NCI-H510A treated with DMSO at 0.1 percent for 48 hours (cell line): ENCODE results near the gene PRR7.

ENCODE experiments used
- DNase-seq: peaks from one replicate; lab custom pipeline; 2025; lab: John Stamatoyannopoulos, UW

The PRR7 gene

DNA sequence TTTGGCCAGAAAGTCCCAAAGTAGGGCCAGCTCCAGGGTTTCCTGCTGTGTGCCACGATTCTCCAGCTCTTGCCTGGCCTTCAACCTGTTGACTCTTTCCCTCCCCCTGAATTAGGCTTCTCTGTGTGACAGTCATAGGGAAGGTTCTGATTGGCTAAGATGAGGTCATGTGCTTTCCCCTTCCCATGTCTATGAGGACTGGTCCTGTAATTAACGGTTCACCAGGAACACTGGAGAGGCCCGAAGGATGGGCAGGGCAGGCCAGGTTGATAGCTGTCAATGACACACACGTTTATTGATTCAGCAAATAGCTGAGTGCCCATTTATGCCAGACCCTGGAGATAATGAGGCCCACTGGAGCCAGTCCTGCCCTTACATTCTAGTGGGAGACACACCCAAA lies 9.0 kb upstream of the PRR7 start:
- DNase-seq: no peak

DNA sequence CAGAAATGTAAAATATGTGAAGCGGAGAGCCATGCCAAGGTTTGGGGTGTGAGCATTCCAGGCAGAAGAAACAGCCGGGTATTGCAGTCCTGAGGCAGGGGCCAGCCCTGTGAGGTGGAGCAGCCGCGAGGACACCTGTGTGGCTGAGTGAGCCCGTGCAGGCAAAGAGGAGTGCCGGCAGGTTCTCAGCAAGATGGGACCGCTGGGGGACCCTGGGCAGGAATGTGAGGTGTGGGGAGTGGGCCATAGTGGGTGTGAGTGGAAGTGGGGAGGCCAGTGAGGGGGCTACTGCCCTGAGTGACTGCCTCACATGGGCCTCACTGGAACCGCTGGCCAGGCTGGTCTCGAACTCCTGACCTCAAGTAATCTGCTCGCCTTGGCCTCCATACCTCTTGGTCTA lies 8.1 kb upstream of the PRR7 start:
- no peak for DNase-seq

DNA sequence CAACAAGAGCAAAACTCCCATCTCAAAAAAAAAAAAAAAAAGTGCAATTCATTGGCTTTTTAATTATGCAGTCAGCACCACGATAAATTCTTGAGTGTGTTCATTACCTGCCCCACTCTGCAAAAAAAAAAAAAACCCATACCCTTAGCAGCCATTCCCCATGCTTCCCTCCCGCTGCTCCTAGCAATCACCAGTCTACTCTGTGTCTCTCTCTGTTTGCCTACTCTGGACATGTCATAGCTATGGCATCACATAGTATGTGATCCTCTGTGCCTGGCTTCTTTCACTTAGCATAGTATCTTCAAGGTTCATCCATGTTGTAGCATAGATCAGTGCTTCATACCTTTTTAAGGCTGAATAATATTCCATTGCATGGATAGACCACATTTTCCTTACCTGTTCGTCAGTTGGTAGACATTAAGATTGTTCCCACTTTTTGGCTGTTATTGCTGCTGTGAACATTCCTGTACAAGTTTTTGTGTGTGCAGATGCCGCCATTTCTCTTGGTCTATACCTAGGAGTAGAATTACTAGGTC lies 7.0 kb upstream of the PRR7 start:
- no peak for DNase-seq

DNA sequence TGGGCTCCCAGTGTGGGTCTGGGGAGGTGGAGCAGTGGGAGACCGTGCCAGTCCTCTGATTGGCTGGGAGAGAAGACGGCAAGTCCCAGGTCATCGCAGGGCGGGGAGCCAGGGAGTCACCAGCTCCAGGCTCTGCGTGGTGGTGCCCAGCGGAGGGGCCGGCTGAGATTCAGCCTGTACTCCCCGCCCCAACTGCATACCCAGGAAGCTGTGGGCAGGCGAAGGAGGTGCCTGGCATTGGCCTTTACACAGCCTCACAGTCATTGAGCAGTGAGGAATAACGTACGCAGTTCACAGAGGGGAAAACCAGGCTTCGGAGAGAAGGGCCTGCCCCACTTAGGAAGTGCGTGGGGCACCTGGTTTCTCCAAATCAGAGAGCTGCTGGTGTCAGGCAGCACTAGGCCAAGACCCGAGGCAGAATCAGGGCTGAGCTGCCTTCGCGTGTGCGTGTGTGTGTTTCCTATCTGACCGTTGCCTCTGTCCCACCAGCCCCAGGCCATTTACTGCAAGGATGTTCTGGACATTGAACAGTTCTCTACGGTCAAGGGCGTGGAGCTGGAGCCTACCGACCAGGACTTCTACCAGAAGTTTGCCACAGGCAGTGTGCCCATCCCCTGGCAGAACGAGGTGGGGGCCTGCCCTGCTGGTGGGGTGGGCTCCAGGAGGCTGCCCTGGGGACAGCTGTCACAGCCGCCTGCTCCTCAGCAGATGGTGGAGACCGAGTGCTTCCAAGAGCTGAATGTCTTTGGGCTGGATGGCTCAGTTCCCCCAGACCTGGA lies 6.2 kb upstream of the PRR7 start:
- no peak for DNase-seq

DNA sequence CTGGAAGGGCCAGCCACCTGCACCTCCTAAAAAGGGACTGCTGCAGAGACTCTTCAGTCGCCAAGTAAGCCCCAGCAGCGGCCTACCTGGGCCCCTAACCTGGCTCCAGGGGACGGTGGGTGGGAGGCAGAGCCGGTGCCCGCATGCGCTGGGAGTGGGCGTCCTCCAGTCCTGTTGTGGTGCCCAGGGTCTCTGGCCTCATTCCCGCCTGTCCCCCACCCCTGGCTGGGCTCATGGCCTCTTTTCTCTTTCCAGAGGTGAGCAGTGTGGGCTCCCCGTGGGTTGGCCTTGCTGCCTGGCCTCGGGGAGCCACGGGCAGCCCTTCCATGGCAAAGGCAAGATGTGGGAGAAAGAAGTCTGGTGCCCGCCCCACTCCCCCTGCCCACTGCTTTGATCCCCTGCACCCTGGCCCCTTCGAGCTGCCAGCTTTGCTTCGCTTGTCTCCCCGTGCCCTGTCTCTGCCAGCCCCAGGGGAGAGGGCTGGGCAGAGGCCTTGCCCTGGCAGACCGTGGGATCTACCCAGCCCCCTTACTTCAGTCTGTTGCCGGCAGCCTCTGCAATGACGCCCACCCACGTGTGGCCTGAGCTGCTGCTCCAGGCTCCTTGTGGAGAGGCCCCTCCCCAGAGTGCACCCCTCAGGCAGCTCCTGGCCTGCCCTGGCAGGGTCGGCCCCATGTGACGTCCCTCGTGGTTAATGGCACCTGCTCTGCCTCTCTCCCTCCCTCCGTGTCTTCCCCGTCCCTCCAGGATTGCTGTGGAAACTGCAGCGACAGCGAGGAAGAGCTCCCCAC lies 5.4 kb upstream of the PRR7 start:
- DNase-seq: no peak

DNA sequence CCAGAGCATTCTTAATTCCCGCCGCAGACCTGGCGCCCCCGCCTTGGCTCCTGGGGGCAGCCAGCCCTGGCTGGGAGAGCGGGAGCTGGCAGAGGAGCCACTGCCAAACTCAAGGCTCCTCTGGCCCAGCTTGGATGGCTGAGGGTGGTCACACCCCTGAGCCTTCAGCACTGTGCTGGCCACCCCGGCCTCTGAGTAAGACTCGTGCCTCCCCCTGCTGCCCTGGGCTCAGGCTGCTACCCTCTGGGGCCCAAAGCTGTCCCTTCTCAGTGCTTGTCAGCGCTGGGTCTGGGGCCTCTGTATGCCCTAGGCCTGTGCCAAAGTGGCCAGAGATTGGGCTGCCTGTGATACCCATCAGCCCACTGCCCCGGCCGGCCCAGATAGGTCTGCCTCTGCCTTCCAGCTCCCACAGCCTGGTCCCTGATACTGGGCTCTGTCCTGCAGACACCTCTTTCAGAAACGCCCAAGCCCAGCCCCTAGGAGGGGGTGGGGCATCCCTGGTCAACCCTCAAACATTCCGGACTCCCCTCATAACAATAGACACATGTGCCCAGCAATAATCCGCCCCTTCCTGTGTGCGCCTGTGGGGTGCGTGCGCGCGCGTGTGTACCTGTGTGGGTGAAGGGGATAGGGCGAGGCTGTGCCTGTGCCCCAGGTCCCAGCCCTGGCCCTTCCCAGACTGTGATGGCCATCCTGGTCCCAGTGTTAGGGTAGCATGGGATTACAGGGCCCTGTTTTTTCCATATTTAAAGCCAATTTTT lies 4.4 kb upstream of the PRR7 start:
- no peak for DNase-seq

DNA sequence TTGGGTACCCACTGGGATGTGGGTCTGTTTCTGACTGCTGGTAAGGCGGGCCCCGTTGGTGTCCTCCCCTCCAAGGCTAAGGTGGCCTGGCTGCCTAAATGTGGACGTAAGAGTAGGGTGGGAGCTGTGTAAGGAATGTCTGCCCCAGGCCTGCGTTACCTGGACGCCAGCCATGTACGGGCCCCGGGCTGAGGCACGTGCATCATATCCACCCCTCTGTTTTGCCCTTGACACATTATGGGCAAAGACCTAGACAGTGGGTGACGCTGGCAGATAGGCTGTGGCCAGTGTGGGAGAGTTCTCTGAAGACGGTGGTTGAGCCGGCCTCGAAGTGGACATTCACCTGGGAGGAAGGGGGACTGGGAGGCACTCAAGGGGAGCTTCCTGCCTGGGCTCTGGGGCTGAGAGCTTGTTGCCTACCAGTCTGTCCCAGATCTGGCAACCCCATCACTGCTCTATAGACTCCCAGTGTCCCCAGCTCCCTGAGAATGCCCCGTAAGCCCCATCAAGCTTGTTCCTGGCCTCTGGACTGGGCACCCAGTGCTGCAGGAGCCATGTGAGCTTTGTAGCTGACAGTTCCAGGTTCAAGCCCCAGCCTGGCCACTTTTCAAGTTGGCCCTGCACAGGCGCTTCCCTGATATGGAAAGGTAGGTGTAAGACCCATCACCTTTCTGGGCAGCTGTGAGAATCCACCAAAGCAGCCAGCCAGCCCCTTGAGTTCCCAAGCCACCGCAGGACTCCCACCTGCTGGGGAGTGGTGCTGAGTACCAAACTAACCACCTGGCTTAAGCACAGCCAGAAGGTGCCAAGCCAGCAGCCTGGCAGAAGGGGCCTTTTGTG lies 3.2 kb upstream of the PRR7 start:
- DNase-seq: no peak

DNA sequence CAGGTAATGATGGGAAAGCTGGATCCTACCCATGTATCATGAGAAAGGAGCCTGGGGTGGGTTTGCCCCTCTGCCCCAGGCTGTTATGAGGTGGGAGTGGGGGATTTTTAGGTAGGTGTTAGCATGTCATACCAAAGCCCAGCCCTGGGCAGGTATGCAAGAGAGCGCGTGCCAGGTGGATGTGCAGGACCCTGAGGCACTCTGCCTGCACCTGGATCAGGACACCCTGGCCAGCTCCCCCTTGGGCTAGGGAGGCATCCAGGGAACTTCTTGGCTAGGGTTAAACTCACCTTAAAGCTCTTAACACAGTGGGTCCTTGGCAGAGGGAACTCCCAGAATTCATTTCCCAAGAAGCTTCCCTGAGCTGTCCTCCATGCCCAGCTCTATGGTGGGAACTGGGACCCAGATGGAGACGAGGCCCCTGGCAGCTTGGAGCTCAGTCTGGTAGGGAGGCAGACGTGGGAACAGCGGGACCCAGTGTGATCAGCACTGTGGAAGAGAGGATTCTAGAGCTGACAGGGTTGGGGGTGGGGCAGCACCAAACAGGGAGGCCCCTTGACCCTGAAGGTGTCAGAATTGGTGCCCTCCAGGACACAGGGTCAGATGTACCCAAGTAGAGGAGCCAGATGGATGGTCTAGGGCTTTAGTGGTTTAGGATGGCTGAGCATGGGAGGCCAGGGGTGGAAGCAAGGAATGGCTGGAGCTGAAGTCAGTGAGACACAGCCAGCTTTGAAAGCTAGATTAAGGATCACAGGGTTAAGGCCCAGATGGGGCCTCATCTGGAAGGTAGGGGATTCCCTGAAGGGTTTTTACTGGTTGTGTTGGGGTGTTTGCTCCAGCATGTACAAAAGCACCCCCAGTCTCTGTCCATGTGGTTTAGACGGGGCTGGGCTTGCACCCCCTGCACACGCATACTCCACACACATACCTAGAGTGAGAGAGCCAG lies 2.2 kb upstream of the PRR7 start:
- DNase-seq: no peak

DNA sequence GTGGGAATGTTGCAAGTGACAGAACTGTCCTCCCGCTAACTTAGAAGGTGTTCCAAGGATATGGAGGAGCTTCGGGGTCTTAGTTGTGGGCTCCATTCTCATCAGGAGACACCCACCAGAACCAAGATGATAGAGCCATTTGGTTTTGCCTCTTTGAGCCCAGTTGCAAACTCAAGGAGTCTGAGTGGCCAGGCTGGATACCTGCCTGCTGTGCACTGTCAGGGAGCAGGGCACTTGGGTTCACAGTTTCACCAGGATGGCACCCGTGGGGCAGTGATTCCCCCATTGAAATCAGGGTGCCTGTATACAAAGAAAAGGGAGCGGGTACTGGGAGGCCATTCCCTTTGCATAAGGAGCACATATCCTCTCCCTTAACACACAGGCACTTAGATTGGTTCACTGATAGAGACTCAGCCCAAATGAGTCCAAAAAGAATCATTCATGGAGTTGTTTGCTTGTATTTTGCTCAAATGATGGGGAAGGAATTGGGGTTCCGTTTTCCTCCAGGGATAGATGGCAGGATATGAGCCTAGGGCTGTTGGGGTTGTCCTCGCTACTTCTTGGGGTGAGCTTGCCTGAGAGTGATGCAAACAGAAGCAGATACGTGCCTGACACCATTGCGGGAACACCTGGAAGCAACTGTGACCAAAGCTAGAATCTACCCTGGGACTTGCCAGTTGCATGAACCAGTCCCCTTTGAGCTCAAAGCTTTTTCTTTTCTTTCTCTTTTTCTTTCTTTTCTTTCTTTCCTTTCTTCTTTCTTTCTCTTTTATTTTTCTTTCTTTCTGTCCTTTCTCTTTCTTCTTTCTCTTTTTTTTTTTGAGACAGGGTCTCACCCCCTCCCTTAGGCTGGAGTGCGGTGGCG lies 1.3 kb upstream of the PRR7 start:
- DNase-seq: no peak

DNA sequence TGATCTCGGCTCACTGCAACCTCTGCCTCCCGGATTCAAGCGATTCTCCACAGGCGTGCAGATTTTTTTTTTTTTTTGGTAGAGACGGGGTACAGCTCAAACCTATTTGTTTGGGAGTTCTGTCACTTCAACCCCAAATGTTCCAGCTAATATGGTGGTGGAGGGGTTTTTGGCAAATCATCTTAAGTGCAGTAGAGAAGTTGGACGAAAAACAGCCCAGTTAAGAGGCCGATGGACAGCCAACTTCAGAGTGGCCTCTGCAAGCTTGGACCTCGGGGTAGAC lies 756 bp upstream of the PRR7 start:
- DNase-seq: no peak

DNA sequence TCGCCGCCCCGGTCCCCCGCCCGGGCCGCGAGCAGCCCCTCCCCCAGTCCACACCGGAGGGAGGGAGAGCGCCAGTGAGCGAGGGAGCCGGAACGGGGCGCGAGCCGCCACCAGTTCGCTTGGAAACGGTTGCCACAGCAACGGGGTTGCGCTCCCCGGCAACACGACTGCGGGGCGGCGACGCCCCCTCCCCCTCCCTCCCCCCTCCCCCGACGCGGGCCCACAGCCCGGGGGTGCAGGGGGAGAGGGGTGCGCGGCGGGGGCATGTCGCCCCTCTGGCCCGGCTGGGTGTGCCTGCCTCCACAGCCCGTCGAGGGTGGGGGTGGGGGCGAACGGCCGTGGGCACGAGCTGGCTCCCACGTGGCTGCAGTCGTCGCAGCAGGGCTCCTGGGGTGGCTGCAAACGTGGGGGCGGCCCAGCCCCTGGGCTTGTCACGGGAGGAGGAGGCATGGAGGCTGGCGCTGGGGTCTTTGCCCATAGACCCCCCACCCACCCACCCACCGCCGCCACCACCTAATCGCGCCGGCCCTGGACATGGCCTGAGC lies 524 bp downstream of the PRR7 start:
- peak; percentile 40 for DNase-seq

DNA sequence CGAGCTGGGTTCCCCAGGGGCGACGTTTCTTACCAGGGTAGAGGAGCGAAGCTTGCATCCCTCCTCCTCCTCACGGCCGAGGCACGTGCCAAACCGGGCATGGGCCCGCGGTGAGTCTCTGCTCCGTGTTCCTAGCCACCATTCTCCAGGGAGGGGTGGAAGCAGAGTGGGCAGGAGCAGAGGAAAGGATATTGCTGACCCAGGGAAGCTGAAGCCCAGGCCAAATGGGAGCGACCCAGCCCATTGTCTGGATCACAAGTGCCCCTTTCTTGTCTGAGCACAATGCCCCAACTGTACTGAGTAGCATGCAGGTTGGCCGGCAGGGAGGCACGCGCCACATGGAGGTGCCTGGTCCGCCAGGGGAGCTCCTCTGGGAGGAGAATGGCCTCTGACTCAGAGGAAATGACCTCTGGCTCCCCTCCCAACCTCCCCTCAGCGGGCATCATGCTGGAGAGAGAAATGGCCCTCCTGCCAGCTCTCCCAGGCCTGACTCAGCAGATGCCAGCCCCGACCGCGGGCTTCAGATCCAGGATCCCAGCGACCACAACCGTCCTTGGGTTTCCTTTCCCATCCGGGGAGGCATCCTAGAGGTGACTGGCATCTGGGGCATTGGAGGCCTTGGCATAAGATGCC lies 1.1 kb downstream of the PRR7 start:
- DNase-seq: no peak

DNA sequence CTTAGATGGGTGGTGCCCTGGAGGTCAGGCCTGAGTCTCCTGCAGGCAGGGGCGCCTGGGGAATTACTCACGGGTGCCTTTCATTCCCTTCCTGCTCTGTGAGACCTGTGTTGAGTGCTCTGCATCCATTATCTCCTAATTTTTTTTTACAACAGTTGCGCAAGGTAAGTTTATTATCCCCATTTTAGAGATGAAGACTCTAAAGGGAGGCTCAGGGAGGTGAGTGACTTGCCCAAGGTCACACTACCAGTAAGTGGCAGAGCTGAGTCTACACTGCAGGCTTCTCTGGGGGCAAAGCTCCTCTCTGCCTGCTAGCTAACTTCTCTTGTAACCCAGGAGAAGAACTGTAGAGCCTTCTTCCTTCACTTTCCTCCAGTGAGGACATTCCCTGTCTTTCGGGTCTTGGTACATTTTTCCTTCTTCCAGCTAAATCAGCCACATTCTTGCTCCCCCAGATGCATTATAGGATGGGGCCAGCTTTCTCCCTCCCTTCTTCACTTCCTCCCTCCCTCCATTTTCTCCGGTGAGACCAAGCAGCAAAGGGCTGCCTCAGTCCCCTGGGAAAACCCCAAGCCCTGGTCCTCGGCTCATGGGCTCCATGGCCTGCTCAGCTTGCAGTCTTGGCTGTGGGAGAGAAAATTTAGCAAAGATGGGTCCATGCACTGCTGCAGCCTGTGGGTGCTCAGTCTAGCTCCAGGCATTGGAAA lies 1.8 kb downstream of the PRR7 start:
- DNase-seq: no peak

DNA sequence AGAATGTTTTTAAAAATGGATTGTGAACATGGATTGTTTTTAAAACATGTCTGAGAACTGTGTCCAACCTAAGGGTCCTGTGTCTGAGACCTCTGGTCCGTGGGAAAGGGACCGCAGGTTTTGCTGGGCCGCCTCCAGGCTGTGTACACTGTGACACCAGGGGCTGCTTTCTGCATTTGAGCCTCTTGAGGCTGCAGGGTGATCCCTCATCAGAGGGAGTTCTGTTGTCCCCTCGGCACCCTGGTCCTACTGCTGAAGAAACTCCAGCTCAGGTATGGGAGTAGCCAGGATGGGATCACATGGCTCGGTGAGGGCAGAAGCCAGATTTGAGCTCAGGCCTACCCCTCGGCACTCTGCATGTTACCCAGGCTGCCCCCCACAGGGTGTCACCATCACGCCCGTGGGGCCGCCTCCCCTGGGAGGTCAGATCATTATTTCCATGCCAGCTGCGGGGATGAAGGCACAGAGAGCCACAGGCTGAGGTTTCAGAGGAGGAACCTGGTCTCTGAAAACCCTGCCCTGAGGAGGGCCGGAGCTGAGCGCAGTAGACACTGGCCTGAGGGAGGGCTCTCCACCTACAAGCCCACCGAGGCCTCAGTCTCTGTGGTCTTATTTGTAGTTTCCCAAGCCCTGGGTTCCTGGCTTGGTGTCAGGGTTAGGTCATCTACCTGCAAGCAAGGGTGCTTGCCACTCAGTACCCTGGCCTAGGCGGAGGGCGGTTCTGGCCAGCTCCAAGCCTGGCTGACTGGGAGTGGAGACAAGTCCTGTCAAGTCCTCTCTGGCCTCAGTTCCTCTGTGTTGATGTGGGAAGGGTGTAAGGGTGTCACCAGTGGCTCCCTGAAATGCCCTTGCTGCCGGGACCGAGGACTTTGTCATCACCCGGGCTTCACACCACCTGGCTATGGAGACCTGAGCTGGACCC lies 2.8 kb downstream of the PRR7 start:
- DNase-seq: no peak

DNA sequence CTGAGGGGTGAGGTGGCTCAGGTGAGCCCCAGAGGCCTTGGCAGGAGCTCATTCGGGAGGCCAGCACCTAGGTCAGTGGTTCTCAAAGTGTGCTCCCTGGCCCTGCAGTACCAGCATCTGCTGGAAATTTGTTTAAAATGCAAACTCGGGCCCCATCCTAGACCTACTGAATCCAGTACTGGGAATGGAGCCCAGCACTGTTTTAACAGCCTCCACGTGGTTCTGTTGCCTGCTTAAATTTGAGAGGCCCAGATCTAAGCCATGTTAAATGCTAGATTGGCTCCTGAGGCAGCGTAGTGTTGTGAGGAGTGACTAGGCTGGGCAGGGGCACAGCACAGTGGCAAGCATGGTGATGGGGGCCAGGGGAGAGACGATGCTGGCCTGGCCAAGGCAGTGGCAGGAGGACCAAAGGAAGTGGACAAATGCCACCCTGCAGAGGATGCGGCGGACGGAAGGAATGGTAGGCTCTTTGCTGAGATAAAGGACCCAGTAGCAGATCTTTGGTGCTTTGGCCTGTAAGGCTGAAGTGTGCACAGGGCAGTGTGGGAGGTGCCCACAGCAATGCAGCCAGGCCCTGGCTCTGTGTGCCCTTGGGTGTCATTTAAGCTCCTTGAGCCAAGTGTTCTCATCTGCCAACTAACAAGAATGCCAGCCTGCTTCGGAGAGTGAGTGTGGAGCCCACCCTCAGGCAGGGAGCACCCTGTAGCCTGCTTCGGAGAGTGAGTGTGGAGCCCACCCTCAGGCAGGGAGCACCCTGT lies 4.2 kb downstream of the PRR7 start:
- DNase-seq: no peak
